T-helper 22 cell (primary cell): Measurements from ENCODE around the gene INTS14.
"Not testable (repeated sequence)": the region's sequence is repeated elsewhere in the genome, so short reads cannot be mapped to it uniquely, and the experiment has no call there.

Experiments used
- DNase-seq: peaks from one replicate; pipeline ENCODE4 v3.0.0-alpha.2; 2020; ENCODE audit warnings: low read depth

Gene INTS14

DNA sequence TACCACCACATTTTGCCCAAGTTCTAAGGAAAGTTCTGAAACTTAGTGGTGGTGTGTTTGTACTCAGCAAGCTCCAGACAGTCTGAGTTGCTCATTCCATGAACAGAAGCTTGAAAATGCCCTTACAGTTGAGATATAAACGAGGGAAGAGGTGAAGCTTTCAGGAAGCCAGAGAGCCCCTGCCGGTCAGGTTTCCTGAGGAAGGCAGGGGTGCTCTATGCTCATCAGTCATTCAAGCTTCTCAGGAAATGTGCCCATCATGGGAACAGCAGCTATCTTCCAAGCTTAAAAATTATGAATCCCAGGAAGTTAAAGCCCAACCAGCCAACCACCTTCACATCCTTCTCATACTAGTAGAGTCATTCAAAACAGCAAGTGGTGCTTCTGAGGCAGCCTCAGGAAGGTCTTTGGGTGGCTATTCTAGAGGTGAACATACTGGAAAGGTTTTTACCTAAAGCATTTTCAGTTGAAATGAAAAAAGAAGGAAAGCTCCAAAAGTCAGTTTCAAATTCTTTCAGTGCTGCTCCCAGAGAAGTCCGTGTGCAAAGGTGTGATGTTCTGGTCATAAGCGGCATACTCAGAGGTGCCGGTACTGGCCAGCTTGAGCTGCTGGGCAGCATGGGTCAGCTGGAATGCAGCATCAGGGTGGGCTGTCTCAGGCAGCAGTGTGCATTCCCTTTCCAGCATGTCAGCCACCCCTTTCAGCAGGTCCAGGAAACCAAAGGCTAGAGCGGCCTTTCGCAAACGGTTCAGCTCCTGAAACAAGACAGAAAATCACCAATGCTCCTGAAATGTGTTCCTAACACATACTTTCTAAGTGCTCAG is 31.8 kb downstream of the INTS14 start:
- DNase-seq = no peak

GRCh38 chr15:65577129-65577996 is 33.6 kb downstream of the INTS14 start:
- DNase-seq = no peak

DNA sequence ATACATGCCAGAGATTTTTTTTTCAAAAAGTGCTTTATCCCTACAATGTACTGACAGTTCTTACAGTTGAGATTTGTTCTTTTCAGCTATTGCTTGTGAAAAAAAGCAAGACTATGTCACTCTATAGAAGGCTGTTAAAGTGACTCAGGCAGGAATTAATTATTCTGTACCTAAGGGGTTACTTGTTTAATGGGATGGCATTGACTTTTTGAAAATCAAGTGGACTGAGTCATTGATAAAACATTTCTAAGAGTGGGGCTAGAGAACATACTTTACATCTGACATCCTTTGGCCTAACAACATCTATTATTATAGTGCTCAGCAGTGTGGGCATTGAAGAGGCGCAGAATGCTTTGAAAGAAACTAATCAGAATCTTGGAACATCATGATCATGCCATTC is 34.3 kb downstream of the INTS14 start:
- DNase-seq = no peak

- no peak for DNase-seq
Measured at GRCh38 chr15:65571971-65572370, 39.0 kb downstream of the INTS14 start.

GRCh38 chr15:65569728-65570127 is 41.2 kb downstream of the INTS14 start:
- DNase-seq = no peak

DNA sequence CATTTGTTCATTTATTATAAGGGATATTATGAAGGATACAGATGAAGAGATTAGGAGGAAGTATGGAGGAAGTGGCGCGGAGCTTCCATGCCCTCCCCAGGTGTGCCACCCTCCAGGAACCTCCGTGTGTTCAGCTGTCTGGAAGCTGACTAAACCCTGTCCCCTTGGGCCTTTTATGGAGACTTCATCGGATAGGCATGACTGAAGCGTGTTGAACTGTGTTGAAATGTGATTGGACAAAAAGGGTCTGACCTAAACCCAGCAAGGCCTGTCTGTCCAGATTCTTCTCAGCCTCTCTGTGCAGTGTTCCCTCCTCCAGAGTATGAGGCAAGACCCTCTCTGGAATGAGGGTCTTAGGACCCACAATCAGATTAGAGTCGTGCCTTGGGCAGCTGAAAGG is 49.0 kb downstream of the INTS14 start:
- DNase-seq = no peak

DNA sequence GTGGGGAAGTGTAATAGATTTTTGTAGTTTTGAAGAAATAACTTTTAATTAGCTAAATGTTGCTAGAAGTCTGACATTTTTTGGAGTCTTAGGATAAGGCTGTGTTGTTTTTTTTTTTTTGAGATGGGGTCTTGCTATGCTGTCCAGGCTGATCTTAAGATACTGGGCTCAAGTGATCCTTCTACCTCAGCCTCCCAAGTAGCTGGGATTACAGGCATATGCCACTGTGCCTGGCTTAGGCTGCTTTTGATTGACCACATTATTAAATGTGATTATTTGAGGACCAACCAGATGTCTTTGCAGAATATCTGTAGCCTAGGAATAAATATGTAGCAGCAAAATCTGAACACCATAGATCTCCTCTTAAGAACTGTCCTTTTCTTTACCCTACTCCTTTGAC is 51.0 kb downstream of the INTS14 start:
- no peak for DNase-seq

- DNase-seq = no peak
Measured at GRCh38 chr15:65558997-65559760, 51.8 kb downstream of the INTS14 start.

DNA sequence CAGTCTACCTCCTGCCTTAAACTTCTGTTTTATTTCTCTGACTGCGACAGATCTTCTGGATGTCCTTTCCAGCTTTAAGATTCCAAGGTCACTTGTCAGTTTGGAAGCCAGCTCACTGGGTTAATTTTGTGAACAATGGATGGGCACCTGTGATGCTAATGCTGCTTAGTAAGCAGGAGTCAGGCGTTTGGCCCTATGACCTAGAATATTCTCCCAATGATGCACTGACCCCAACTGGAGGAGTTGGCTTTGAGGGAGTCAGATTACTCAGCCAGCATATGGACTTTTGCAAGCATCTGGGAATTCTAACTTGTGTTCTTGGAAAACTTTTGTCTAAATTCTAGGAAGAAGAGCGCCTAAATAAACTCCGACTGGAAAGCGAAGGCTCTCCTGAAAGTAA is 52.6 kb downstream of the INTS14 start:
- DNase-seq = no peak

DNA sequence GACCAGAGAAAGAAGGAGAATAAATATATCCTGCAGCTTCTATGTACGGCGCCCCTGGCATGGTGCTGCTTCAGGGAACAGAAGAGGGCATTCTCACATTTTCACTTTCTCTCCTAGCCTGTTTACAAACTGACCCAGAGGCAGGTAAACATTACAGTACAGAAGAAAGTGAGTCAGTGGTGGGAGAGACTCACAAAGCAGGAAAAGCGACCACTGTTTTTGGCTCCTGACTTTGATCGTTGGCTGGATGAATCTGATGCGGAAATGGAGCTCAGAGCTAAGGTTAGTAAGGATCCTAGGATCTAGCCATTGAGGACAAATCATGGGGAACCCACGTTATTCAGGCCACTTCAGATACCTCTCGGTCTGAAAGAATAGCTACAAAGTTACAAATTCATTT is 54.3 kb downstream of the INTS14 start:
- no peak for DNase-seq

DNA sequence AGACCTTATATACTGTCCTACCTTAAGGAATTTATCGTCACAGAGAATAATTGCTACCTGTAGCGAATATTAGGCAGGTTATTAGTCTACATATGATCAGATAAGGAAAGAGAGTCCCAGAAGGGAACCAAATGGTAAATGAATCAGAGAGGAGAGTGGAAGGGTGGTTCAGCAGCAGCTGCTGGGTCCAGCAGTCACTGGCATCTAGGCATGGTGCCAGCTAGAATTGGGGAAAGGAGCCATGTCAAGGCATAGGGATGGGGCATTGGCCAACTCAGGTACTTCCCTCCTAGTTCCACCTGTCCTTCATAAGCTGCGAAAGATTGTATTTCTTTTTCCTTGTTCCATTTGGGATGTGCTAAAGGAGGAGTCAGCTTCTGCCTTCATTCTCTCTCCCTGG is 57.2 kb downstream of the INTS14 start:
- no peak for DNase-seq

GRCh38 chr15:65552851-65553250 is 58.1 kb downstream of the INTS14 start:
- DNase-seq = not testable (repeated sequence)

DNA sequence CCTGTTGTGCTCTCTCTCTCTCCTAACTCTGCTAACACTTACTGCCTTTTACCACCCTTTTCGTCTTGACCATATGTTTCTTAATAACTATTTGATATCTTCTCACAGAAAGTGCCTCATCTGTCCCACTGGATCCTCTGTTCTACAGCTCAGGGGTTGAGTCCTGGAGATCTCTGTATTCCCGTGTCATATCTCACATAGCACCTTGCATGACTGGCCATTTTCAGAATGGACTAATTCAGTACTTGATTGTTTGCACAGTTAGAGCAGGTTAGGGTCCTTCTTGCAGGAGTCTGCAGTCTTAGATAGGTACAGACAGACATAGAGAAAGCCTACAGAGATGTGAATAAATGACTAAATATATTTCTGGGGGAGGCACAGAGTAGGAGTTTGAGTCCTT is 59.7 kb downstream of the INTS14 start:
- DNase-seq = no peak

GRCh38 chr15:65550681-65551098 is 60.2 kb downstream of the INTS14 start:
- no peak for DNase-seq

DNA sequence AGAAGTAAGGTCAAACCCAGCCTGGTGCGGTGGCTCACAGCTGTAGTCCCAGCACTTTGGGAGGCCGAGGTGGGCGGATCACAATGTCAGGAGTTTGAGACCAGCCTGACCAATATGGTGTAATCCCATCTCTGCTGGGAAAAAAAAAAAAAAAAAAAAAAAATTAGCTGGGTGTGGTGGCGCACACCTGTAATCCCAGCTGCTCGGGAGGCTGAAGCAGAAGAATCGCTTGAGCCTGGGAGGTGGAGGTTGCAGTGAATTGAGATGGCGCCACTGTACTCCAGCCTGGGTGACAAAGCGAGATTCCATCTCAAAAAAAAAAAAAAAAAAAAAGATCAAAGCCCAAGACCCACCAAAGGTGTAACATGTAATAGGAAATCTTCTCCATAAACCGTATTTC is 61.6 kb downstream of the INTS14 start:
- not testable (repeated sequence) for DNase-seq

- no peak for DNase-seq
Measured at GRCh38 chr15:65547841-65548240, 63.1 kb downstream of the INTS14 start.

- DNase-seq = no peak
Measured at GRCh38 chr15:65541231-65541820, 69.6 kb downstream of the INTS14 start.

GRCh38 chr15:65540314-65540713 is 70.6 kb downstream of the INTS14 start:
- DNase-seq = no peak

DNA sequence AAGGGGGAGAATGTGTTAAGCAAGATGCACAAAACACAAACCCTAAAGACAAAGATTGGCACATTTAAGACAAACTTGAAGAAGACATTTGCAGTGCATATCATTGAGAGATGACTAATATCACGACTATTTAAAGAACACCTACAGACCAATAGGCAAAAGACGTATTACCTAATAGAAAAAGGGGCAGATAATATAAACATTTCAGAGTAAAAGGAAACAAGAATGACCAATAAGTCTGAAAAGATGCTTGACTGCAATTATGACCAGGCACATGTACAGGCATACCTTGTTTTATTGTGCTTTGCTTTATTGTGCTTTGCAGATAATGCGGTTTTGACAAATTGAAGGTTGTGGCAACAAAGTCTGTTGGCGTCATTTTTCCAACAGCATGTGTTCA is 75.7 kb downstream of the INTS14 start:
- DNase-seq = no peak

GRCh38 chr15:65533057-65533756 is 77.7 kb downstream of the INTS14 start:
- DNase-seq = no peak

DNA sequence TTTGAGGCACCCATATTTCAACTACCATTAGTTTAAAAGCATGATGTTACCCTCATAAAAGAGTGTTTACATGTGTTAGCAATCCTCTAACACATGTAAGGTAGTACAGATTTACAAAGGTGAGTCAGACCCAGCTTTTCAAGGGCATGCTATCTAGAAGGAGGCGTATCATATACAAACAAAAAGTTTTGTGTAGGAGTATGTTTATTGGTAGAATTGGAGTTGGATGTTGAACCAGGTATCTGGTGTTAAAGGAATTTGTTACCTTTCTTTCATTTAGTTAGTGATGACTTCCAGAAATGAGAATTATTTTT is 78.2 kb downstream of the INTS14 start:
- DNase-seq = no peak
